Psoas muscle (tissue), 8 donors: ENCODE data around the gene EIF5AL1. TPM values are rescaled to one million over a fixed set of nuclear protein-coding genes. Genes with fewer than 3 reads are reported as not detected.

Experiments
- ATAC-seq, 4 donors: fragments of 200-7000 bp; cut with Tn5 transposase; one replicate each; pipeline ENCODE4 v1.9.1; 2020; ENCODE audit warnings: moderate library complexity in 3 of 4, mild to moderate bottlenecking in 2 of 4
- DNase-seq, 2 donors: peaks; one replicate each; pipeline ENCODE4 v3.0.0-alpha.2; 2020
- H3K27ac ChIP-seq: fragments of 200-600 bp; one replicate; pipeline ENCODE4 v1.8.0; 2022
- H3K27me3 ChIP-seq, 3 donors: fragments of 200-600 bp in 1 of 3; one replicate each; pipeline versions ENCODE4 v1.6.1 to v1.8.0; 2013 to 2022; ENCODE audit warnings: low read length in 2 of 3, mild to moderate bottlenecking in 2 of 3, moderate library complexity in 1 of 3; ENCODE audit not compliant: insufficient read depth in 3 of 3
- H3K36me3 ChIP-seq, 2 donors: fragments of 200-600 bp in 1 of 2; one replicate each; pipeline versions ENCODE4 v1.6.1 to v1.8.0; 2013 to 2022; ENCODE audit warnings: low read depth in 1 of 2, mild to moderate bottlenecking in 1 of 2, moderate library complexity in 1 of 2; ENCODE audit not compliant: insufficient read depth in 1 of 2
- H3K4me1 ChIP-seq: fragments of 200-600 bp; one replicate; pipeline ENCODE4 v1.8.0; 2022
- H3K4me3 ChIP-seq: fragments of 200-600 bp; one replicate; pipeline ENCODE4 v1.8.0; 2022; ENCODE audit warnings: mild to moderate bottlenecking
- H3K9me3 ChIP-seq: fragments of 200-600 bp; one replicate; pipeline ENCODE4 v1.8.0; 2022
- CTCF ChIP-seq: fragments of 200-600 bp; IDR thresholded peaks from one replicate; pipeline ENCODE4 v1.8.0; 2022; ENCODE audit warnings: antibody characterized with exemption
- WGBS, 3 donors: extraction: QIAGEN DNeasy Blood & Tissue Kit; methylation state at CpG; one replicate each; pipeline versions ENCODE4 v1.1.6 to v1.1.7; 2013; 5-methylcytosine and 5-hydroxymethylcytosine counted together
- intact Hi-C, 2 donors: fragments of 100-400 bp; cut with DNase I; formaldehyde crosslinking; loops; one replicate each; pipeline versions ENCODE4 v1.11.0 to v1.14.2; 2022
- polyA plus RNA-seq, 3 donors: library from polyadenylated mRNA; stranded (reverse); fragments of 200-250 nt; gene quantifications; one replicate each; pipeline ENCODE4 v1.2.3, GENCODE V29; 2013
- total RNA-seq, 4 donors: library from RNA; stranded (reverse); fragmentation: NEBNext Ultra II Directional in 2 of 4; extraction: Animal tissue kit (Norgen Biotek cat#: 25700) in 2 of 4; gene quantifications; one replicate each; pipeline versions ENCODE4 v1.2.1 to v1.2.4, GENCODE V29; 2021 to 2023
- donor health status: healthy with polysubstance abuse.
- donor health status: DM: no; HTN: no; CAD: no; lungs with moderate emphysema.
- donor health status: Bipolar disorder and iron deficiency.
- donor health status: healthy.
- donor health status: DM: yes; HTN: yes; CAD: no.
- donor health status: DM: no; HTN: no; CAD: no.
- donor health status: DM: no; HTN: no; CAD: no.
- donor health status: DM: yes; HTN: yes; CAD: no.

EIF5AL1 gene
- total and polyA plus RNA-seq, 7 donors: 0.18 to 1.9 (median 0.90) TPM

DNA sequence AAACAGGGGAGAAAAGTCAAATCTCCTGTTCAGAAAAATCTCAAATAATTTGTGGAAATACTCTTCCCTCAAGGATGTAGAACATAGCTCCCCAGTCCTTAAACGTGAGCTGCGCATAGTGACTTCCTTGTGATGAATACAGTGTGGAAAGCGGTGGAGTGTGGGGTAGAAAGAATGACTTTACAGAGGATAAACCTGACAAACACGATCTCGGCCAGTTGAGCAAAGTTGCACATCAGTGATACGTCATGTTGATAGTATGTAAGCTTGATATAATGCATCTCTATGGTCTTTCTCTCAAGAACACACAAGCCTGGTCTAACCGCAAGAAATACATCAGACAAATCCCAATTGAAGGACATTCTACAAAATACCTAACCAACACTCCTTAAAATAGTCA is 34.9 kb upstream of the EIF5AL1 start:
- H3K27me3 ChIP-seq: no peaks in the 10 kb centered on the region
- DNase-seq (no peak), ATAC-seq (no peak)
- H3K27ac ChIP-seq: no peak overlapping the region
- intact Hi-C loops: no loop called here
- no peaks in the 10 kb centered on the region for H3K9me3 ChIP-seq
- H3K36me3 ChIP-seq: no peaks in the 10 kb centered on the region
- no peak overlapping the region for H3K4me3 ChIP-seq
- no peaks in the 10 kb centered on the region for H3K4me1 ChIP-seq
- whole genome bisulfite sequencing, 3 donors: 92 to 93% (median 93%) methylated on average over 7 of the region's 7 CpGs
- TF ChIP-seq CTCF: no peak

GRCh38 chr10:79479283-79479909 is 32.9 kb upstream of the EIF5AL1 start:
- H3K27ac ChIP-seq: no peak overlapping the region
- no peak for TF ChIP-seq CTCF
- intact Hi-C loops: no loop called here
- H3K4me3 ChIP-seq: no peak overlapping the region
- no peaks in the 10 kb centered on the region for H3K9me3 ChIP-seq
- ATAC-seq (no peak), DNase-seq (no peak)
- H3K36me3 ChIP-seq: no peaks in the 10 kb centered on the region
- 85 to 90% (median 89%) methylated on average over 3 of the region's 3 CpGs for WGBS, 3 donors
- H3K4me1 ChIP-seq: no peaks in the 10 kb centered on the region
- H3K27me3 ChIP-seq: no peaks in the 10 kb centered on the region

- no peak for ATAC-seq
- no peak for TF ChIP-seq CTCF
- Histone ChIP-seq H3K27ac (peak overlapping the region; percentile 4), H3K27me3 (no peaks in the 10 kb centered on the region), H3K4me1 (no peaks in the 10 kb centered on the region), H3K4me3 (no peak overlapping the region), H3K9me3 (no peaks in the 10 kb centered on the region), H3K36me3 (no peaks in the 10 kb centered on the region)
- 62 to 86% (median 79%) methylated on average over 1 of the region's 1 CpG for WGBS, 3 donors
- no peak for DNase-seq
- intact Hi-C loops: no loop called here
Measured at GRCh38 chr10:79482304-79482703, 30.0 kb upstream of the EIF5AL1 start.

- Histone ChIP-seq H3K4me3 (no peak overlapping the region), H3K36me3 (no peaks in the 10 kb centered on the region), H3K27me3 (no peaks in the 10 kb centered on the region), H3K4me1 (peaks cover under 1% of the 10 kb centered on the region), H3K27ac (peak overlapping the region; percentile 4), H3K9me3 (no peaks in the 10 kb centered on the region)
- intact Hi-C loops: no loop called here
- no peak for DNase-seq
- WGBS, 3 donors: 40 to 66% (median 47%) methylated on average over 4 of the region's 4 CpGs
- no peak for ATAC-seq
- TF ChIP-seq CTCF: no peak
Measured at GRCh38 chr10:79482741-79483140, 29.6 kb upstream of the EIF5AL1 start.

DNA sequence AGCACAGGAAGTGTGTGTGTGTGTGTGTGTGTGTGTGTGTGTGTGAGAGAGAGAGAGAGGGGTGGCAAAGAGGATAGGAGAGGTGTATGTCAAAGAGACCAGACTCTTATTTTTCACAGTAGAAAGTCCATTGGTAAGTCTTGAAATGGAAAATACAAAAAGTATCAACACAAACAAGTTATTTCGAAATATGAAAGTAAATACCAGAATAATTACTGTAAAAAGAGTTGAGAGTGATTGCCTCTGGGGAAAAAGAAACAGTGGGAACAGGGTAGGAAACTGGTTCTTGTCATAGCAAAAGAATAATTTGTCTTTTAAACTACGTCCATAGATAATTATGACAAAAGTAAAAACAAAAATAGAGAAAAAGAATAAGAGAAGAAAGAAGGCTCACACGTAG is 29.0 kb upstream of the EIF5AL1 start:
- intact Hi-C loops: no loop called here
- ATAC-seq (peak in 1 of 4 donors; percentile 13), DNase-seq (no peak)
- H3K4me1 ChIP-seq: peaks cover 5% of the 10 kb centered on the region
- no peaks in the 10 kb centered on the region for H3K9me3 ChIP-seq
- 62 to 79% (median 63%) methylated on average over 3 of the region's 3 CpGs for WGBS, 3 donors
- H3K27ac ChIP-seq: no peak overlapping the region
- H3K4me3 ChIP-seq: no peak overlapping the region
- H3K27me3 ChIP-seq: no peaks in the 10 kb centered on the region
- no peaks in the 10 kb centered on the region for H3K36me3 ChIP-seq
- TF ChIP-seq CTCF: no peak
